ENCODE data around the gene TMEM132D.

- no peak for TF ChIP-seq MAZ (IDR thresholded peaks at IDR 0.05; ENCODE audit: borderline replicate concordance, low read depth, low read length)
- no peak for TF ChIP-seq ELK1 (IDR thresholded peaks at IDR 0.05; ENCODE audit: borderline replicate concordance, low read depth, low read length)
- TF ChIP-seq RAD21 (IDR thresholded peaks at IDR 0.05; ENCODE audit: low read length) = no peak
- no peak for TF ChIP-seq RFX5 (IDR thresholded peaks at IDR 0.05; ENCODE audit: low read depth, low read length)
- TF ChIP-seq MXI1 (IDR thresholded peaks at IDR 0.05; ENCODE audit: borderline replicate concordance, low read depth, low read length) = no peak
- no peak for TF ChIP-seq CTCF (conservative IDR thresholded peaks at IDR 0.05; ENCODE audit: low read depth, low read length)
- TF ChIP-seq POLR2A (IDR thresholded peaks at IDR 0.05; ENCODE audit: low read depth, low read length) = no peak
- no peak for TF ChIP-seq CEBPB (IDR thresholded peaks at IDR 0.05; ENCODE audit: low read depth, low read length)
- TF ChIP-seq MAFK (IDR thresholded peaks at IDR 0.05; ENCODE audit: low read depth, low read length) = no peak
- TF ChIP-seq SMC3 (IDR thresholded peaks at IDR 0.05; ENCODE audit: low read depth, low read length) = no peak
- no peak for TF ChIP-seq USF2 (IDR thresholded peaks at IDR 0.05; ENCODE audit: low read depth, low read length)
These were observed 506 bp downstream of the TMEM132D start for GRCh38 chr12:129903092-129903945.
